Measurements from ENCODE around the gene UBE2H. TPM values are rescaled to one million over a fixed set of nuclear protein-coding genes. Genes with fewer than 3 reads are reported as not detected.

The UBE2H gene
- total RNA-seq, 6 donors from 2014 or later, result 60.5 to 138 (median 65.4) TPM

DNA sequence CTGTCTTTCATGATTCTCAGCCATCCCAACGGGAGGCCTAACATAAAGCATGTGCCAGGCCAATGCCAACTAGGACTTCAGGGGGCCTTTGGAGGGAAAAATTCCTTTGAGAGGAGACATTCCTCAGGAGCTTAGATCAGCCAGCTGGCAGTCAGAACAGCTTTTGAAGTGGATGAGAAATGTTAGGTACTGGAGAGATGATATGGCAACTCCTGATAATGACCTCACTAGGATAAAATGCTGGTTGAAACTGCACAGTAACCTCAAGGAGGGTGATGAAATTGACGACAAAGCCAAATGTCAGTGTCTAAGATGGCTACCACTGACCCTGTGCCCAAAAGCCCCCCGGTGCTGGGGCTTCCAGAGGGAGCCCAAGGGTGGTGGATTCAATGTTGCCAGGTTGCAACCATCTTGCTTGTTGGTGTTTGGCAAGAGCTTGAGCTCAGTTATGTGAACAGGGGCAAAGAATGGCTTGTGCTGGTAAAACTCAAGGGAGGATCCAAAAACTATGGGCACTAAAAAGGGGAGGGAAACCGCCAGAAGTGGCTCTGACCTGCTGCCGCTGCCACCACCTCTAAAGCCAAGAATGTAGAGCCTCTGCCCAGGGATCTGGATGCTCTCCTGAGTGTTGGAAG lies 121.2 kb downstream of the UBE2H start:
- peaks cover 14 to 38% (median 26%) of the 10 kb centered on the region in 4 donors for H3K4me1 ChIP-seq
- no peaks in the 10 kb centered on the region for H3K27me3 ChIP-seq
- no peaks in the 10 kb centered on the region for H3K9me3 ChIP-seq
- H3K36me3 ChIP-seq, result peaks cover 0 to 29% (median 6%) of the 10 kb centered on the region in 4 donors
- ATAC-seq (ENCODE audit: low FRiP score in 2 of 2), result peak; percentile 6 to 67
- DNase-seq, result no peak
- 74 to 79% methylated on average over 5 of the region's 5 CpGs for WGBS, 2 donors
- H3K27ac ChIP-seq, result peak overlapping the region; percentile 36 to 71 (median 66)
- TF ChIP-seq POLR2AphosphoS5 (IDR thresholded peaks at IDR 0.05) (peak in 1 of 2 donors; percentile 45), EP300 (IDR thresholded peaks at IDR 0.05) (peak in 1 of 4 donors; percentile 54)
- TF ChIP-seq, protein P1, sequence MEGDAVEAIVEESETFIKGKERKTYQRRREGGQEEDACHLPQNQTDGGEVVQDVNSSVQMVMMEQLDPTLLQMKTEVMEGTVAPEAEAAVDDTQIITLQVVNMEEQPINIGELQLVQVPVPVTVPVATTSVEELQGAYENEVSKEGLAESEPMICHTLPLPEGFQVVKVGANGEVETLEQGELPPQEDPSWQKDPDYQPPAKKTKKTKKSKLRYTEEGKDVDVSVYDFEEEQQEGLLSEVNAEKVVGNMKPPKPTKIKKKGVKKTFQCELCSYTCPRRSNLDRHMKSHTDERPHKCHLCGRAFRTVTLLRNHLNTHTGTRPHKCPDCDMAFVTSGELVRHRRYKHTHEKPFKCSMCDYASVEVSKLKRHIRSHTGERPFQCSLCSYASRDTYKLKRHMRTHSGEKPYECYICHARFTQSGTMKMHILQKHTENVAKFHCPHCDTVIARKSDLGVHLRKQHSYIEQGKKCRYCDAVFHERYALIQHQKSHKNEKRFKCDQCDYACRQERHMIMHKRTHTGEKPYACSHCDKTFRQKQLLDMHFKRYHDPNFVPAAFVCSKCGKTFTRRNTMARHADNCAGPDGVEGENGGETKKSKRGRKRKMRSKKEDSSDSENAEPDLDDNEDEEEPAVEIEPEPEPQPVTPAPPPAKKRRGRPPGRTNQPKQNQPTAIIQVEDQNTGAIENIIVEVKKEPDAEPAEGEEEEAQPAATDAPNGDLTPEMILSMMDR (IDR thresholded peaks at IDR 0.05), result no peak
- H3K4me3 ChIP-seq, result no peak overlapping the region

DNA sequence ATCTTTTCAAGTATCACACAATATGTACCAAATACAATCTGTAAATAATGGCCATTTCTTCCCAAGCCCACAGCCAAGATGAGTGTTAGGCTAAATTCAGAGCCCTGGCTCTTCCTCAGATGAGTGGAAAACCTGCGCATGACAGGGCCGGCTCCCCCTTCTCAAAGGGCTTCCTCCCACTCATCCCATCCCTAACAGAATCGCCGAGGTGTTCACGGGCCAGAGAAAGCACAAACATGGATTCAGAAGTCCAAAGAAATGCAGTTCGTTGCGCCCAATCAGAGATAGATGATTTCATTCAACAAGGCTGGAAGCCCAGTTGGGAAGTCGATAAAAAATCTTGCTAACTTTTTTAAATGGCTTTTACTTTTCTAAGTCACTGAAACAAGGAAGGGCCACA lies 121.8 kb downstream of the UBE2H start:
- Histone ChIP-seq H3K27me3 (no peaks in the 10 kb centered on the region), H3K27ac (peak overlapping the region in 3 of 4 donors; percentile 3 to 71 (median 66)), H3K9me3 (no peaks in the 10 kb centered on the region), H3K36me3 (peaks cover 0 to 25% (median 6%) of the 10 kb centered on the region in 4 donors), H3K4me3 (no peak overlapping the region), H3K4me1 (peaks cover 16 to 43% (median 24%) of the 10 kb centered on the region in 4 donors)
- TF ChIP-seq EP300 (IDR thresholded peaks at IDR 0.05), result no peak
- TF ChIP-seq, protein P1 (IDR thresholded peaks at IDR 0.05), result no peak
- ATAC-seq (ENCODE audit: low FRiP score in 2 of 2), result peak in 1 of 2 donors; percentile 54
- no peak for DNase-seq
- WGBS, 2 donors, result 86 to 92% methylated on average over 8 of the region's 8 CpGs

DNA sequence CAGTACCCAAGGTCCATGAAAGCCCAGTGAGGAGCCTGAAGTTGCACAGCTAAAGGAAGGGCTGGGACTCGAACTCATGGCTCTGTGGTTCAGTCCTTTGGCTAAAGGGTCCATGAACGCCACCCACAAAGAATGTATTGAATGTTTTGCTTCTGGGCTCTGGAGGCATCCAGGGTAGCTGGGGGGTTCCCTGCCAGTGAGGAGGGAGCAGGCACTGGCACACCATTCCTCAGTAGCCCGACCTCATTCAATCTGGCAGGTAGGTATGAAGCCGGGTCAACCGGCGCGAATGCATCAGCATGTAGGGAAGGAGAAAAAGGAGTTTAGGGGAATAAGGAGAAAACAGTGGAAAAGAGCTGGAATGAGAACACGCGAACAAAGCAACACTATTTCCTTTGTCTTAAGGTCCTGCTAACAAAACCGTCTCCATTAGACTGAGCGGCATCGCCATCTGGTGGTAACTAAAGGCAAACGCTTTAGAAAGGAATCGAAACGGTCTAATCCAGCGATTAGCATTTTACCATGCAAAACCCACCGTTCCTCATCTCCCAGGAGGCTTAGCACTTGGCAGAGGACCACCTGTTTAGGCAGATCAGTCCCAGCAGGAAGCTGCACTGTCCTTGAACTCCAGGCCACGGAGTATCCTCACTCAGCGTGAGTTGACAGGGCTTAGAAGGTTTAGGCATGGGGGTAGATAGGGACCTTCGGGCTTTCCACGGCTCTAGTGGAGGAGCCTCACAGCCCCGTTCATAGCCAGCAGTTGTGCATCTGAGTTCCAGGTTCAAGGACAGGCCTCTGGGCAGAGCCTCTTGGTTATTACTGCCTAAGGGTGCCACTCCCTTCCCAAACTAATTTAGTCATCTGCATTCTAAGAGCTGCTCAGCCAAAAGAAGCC lies 122.8 kb downstream of the UBE2H start:
- peak overlapping the region; percentile 33 to 71 (median 54) for H3K27ac ChIP-seq
- peaks cover 0 to 18% (median 6%) of the 10 kb centered on the region in 4 donors for H3K36me3 ChIP-seq
- TF ChIP-seq POLR2AphosphoS5 (IDR thresholded peaks at IDR 0.05) (peak in 1 of 2 donors; percentile 14), EP300 (IDR thresholded peaks at IDR 0.05) (no peak)
- TF ChIP-seq, protein P1 (IDR thresholded peaks at IDR 0.05), result peak; percentile 62 to 80 (median 77)
- no peaks in the 10 kb centered on the region for H3K27me3 ChIP-seq
- H3K9me3 ChIP-seq, result no peaks in the 10 kb centered on the region
- ATAC-seq (ENCODE audit: low FRiP score in 2 of 2) (peak; percentile 64 to 70), DNase-seq (peak in 1 of 2 donors; percentile 71)
- H3K4me1 ChIP-seq, result peaks cover 24 to 42% (median 26%) of the 10 kb centered on the region in 4 donors
- H3K4me3 ChIP-seq, result peak overlapping the region in 2 of 4 donors; percentile 19 to 30
- 17 to 21% methylated on average over 16 to 22 of the region's 22 CpGs for WGBS, 2 donors

DNA sequence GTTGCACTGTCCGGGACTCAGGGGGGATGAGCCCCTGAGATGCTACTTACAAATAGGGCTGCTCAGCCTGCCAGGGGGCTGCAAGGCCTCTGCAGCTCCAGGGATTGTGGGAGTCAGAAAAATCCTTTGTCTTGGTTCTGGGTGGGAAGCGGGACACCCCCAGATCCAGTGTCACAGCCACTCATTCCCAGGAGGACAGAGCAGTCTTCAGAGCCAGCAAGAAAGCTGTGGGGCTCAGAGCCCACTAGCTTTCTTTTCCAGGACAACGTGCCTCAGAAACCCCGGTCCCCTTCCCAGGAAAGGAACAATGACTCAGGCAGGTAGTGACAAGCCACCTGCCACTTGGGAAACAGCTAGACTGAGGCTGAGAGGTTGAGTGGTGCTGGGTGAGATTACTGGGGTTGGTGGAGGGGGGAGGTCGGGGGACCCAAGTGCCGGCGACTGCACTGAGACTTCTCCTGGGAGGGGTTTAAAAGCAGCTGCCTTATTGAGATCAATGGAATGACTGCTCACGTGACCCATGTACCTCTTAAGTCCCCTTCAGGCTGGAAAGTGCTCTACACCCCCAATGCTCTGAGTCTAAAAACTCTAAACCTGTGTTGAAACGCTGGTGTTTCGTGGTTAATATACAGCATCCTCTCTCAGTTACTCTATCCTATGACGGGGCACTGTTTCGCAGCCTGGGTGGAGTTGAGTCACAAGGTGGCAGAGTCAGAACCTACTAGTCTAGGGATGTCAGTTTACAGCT lies 123.6 kb downstream of the UBE2H start:
- Histone ChIP-seq H3K36me3 (peaks cover 0 to 11% (median 2%) of the 10 kb centered on the region in 4 donors), H3K4me3 (no peak overlapping the region), H3K27me3 (no peaks in the 10 kb centered on the region), H3K27ac (peak overlapping the region in 2 of 4 donors; percentile 66 to 71), H3K4me1 (peaks cover 29 to 48% (median 31%) of the 10 kb centered on the region in 4 donors), H3K9me3 (no peaks in the 10 kb centered on the region)
- WGBS, 2 donors, result 75 to 77% methylated on average over 9 to 12 of the region's 12 CpGs
- ATAC-seq (ENCODE audit: low FRiP score in 2 of 2) (no peak), DNase-seq (no peak)
- TF ChIP-seq, protein P1 (IDR thresholded peaks at IDR 0.05), result no peak
- TF ChIP-seq EP300 (IDR thresholded peaks at IDR 0.05) (no peak), POLR2A (IDR thresholded peaks at IDR 0.05) (no peak), POLR2AphosphoS5 (IDR thresholded peaks at IDR 0.05) (no peak)

Measured in upper lobe of left lung (tissue), 6 donors.